Endometrial microvascular endothelial cells (primary cell): ENCODE data around the gene PDHX. TPM values are rescaled to one million over a fixed set of nuclear protein-coding genes. Genes with fewer than 3 reads are reported as not detected.

ENCODE experiments used
- in situ Hi-C: cut with HindIII; loops from 2 replicates; pipeline ENCODE4 v1.10.0; 2017; ENCODE audit warnings: low sequenced_read_pairs, low pct_unique_long_range_greater_than_20kb; ENCODE audit errors: inconsistent ontology term
- total RNA-seq: library from RNA; depleted of rRNA; stranded (reverse); fragments of >200 nt; gene quantifications from one replicate; pipeline ENCODE4 v1.2.3, GENCODE V29; 2015; ENCODE audit errors: inconsistent ontology term

The PDHX gene
- total RNA-seq, 1 donor from 2014 or later = 28.3 TPM

GRCh38 chr11:34940026-34940677 is 23.7 kb downstream of the PDHX start:
- in situ Hi-C loops = no loop called here

- in situ Hi-C loops = no loop called here
Observed at GRCh38 chr11:34941688-34942087, 25.3 kb downstream of the PDHX start.

GRCh38 chr11:34944692-34945091 is 28.3 kb downstream of the PDHX start:
- in situ Hi-C loops = no loop called here

- in situ Hi-C loops = no loop called here
Observed at GRCh38 chr11:34948696-34949095, 32.3 kb downstream of the PDHX start.

GRCh38 chr11:34953955-34954354 is 37.5 kb downstream of the PDHX start:
- in situ Hi-C loops = no loop called here

GRCh38 chr11:34957206-34957605 is 40.8 kb downstream of the PDHX start:
- in situ Hi-C loops = no loop called here

- in situ Hi-C loops = no loop called here
Observed at GRCh38 chr11:34957606-34958005, 41.2 kb downstream of the PDHX start.

- in situ Hi-C loops = no loop called here
Observed at GRCh38 chr11:34959770-34960169, 43.4 kb downstream of the PDHX start.

GRCh38 chr11:34960277-34960676 is 43.9 kb downstream of the PDHX start:
- in situ Hi-C loops = no loop called here

GRCh38 chr11:34962034-34962433 is 45.6 kb downstream of the PDHX start:
- in situ Hi-C loops = no loop called here

- in situ Hi-C loops = no loop called here
Observed at GRCh38 chr11:34963351-34963750, 46.9 kb downstream of the PDHX start.

GRCh38 chr11:34964610-34965331 is 48.4 kb downstream of the PDHX start:
- in situ Hi-C loops = no loop called here

GRCh38 chr11:34968862-34969261 is 52.4 kb downstream of the PDHX start:
- in situ Hi-C loops = no loop called here

GRCh38 chr11:34970033-34970432 is 53.6 kb downstream of the PDHX start:
- in situ Hi-C loops = no loop called here

GRCh38 chr11:34970480-34970879 is 54.1 kb downstream of the PDHX start:
- in situ Hi-C loops = no loop called here

GRCh38 chr11:34971928-34972327 is 55.5 kb downstream of the PDHX start:
- in situ Hi-C loops = no loop called here

GRCh38 chr11:34972366-34972765 is 55.9 kb downstream of the PDHX start:
- in situ Hi-C loops = no loop called here

GRCh38 chr11:34972892-34973291 is 56.5 kb downstream of the PDHX start:
- in situ Hi-C loops = no loop called here

GRCh38 chr11:34975482-34975881 is 59.1 kb downstream of the PDHX start:
- in situ Hi-C loops = no loop called here

GRCh38 chr11:34976496-34977088 is 60.2 kb downstream of the PDHX start:
- in situ Hi-C loops = no loop called here
